MCF 10A (cell line): ENCODE results near the gene TRAPPC2L. TPM values are rescaled to one million over a fixed set of nuclear protein-coding genes. Genes with fewer than 3 reads are reported as not detected.

Experiments used
- BruUV-seq: library from RNA; stranded (reverse); fragments of 400-500 nt; replicated peaks from 2 replicates; lab custom pipeline; 2021; lab: Mats Ljungman, UMichigan
- CTCF ChIA-PET: fragments of 300-600 bp; sonication (Branson Sonifier 250); formaldehyde crosslinking; extraction: SDS; loops from one replicate; lab custom pipeline; 2021; ENCODE audit warnings: antibody characterized with exemption, inconsistent platforms; lab: Yijun Ruan, JAX
- POLR2A ChIA-PET: fragments of 300-600, 350-650 bp; sonication (Branson Sonifier 250); formaldehyde crosslinking; extraction: SDS; loops from one replicate; lab custom pipeline; 2020; ENCODE audit warnings: antibody characterized with exemption, inconsistent platforms; lab: Yijun Ruan, JAX
- DNase-seq: peaks from one replicate; pipeline ENCODE4 v3.0.0-alpha.2; 2018; ENCODE audit not compliant: unreplicated experiment
- H3K27ac Mint-ChIP-seq: one replicate; pipeline ENCODE4 v1.8.0; 2022; ENCODE audit warnings: mild to moderate bottlenecking, low read depth, mixed read lengths; ENCODE audit not compliant: unreplicated experiment
- H3K27me3 Mint-ChIP-seq: one replicate; pipeline ENCODE4 v1.8.0; 2022; ENCODE audit warnings: mixed read lengths; ENCODE audit not compliant: insufficient read depth, unreplicated experiment
- H3K36me3 Mint-ChIP-seq: one replicate; pipeline ENCODE4 v1.8.0; 2022; ENCODE audit warnings: mild to moderate bottlenecking, moderate library complexity, mixed read lengths; ENCODE audit not compliant: insufficient read depth, unreplicated experiment
- H3K4me1 Mint-ChIP-seq: one replicate; pipeline ENCODE4 v1.8.0; 2022; ENCODE audit warnings: mixed read lengths; ENCODE audit not compliant: insufficient read depth, unreplicated experiment
- H3K4me3 Mint-ChIP-seq: one replicate; pipeline ENCODE4 v1.8.0; 2022; ENCODE audit warnings: mild to moderate bottlenecking, moderate library complexity, mixed read lengths; ENCODE audit not compliant: unreplicated experiment
- H3K9me3 Mint-ChIP-seq: one replicate; pipeline ENCODE4 v1.8.0; 2022; ENCODE audit warnings: mixed read lengths; ENCODE audit not compliant: unreplicated experiment
- CTCF ChIP-seq: fragments of 200-600 bp; IDR thresholded peaks from one replicate; pipeline ENCODE4 v1.8.0; 2022; ENCODE audit warnings: antibody characterized with exemption, mild to moderate bottlenecking; ENCODE audit not compliant: unreplicated experiment
- intact Hi-C: fragments of 100-400 bp; cut with micrococcal nuclease; formaldehyde crosslinking; loops from 2 replicates; pipeline ENCODE4 v1.14.1; 2022
- total RNA-seq: library from RNA; stranded (reverse); gene quantifications from 2 replicates; pipeline ENCODE4 v1.2.3, GENCODE V29; 2022

TRAPPC2L gene
- total RNA-seq, 1 experiment from 2014 or later = 35.6 TPM

- no TSS peak for BruUV-seq
- intact Hi-C loops = no loop called here
- peak; percentile 37 for DNase-seq
- Mint-ChIP-seq H3K27ac (no peak overlapping the region), H3K4me3 (peak overlapping the region; percentile 50), H3K9me3 (no peaks in the 10 kb centered on the region), H3K4me1 (peaks cover 5% of the 10 kb centered on the region), H3K36me3 (peaks cover 53% of the 10 kb centered on the region), H3K27me3 (no peaks in the 10 kb centered on the region)
- ChIA-PET POLR2A (interaction anchor here (0.6 to 4.1 kb wide), 7 partner anchors 13 to 407 kb away, joined by 3 to 42 read pairs (median 7); partner anchors contain the start of genes GALNS, MVD, PIEZO1 and TRAPPC2L), CTCF (interaction anchor here (0.6 to 3.2 kb wide), 8 partner anchors 22 to 959 kb away, joined by 3 to 11 read pairs (median 4); partner anchors contain the start of gene TRAPPC2L)
- TF ChIP-seq CTCF = no peak
These were observed 47.8 kb upstream of the TRAPPC2L start for GRCh38 chr16:88809068-88809675.

GRCh38 chr16:88809676-88810165 is 47.2 kb upstream of the TRAPPC2L start:
- DNase-seq = no peak
- BruUV-seq = TSS peak; percentile 77
- Mint-ChIP-seq H3K4me3 (peak overlapping the region; percentile 76), H3K27ac (no peak overlapping the region), H3K4me1 (peaks cover 5% of the 10 kb centered on the region), H3K36me3 (peaks cover 48% of the 10 kb centered on the region), H3K9me3 (no peaks in the 10 kb centered on the region), H3K27me3 (no peaks in the 10 kb centered on the region)
- ChIA-PET CTCF (interaction anchor here (0.6 to 3.2 kb wide), 10 partner anchors 28 to 406 kb away, joined by 3 to 14 read pairs (median 4); partner anchors contain the start of genes GALNS and TRAPPC2L), POLR2A (interaction anchor here (1.1 to 4.1 kb wide), 10 partner anchors 14 to 408 kb away, joined by 3 to 42 read pairs (median 8); partner anchors contain the start of genes GALNS, PIEZO1, TRAPPC2L and ZC3H18)
- intact Hi-C loops = no loop called here
- no peak for TF ChIP-seq CTCF

GRCh38 chr16:88810166-88810911 is 46.6 kb upstream of the TRAPPC2L start:
- peaks cover 42% of the 10 kb centered on the region for H3K36me3 Mint-ChIP-seq
- peaks cover 5% of the 10 kb centered on the region for H3K4me1 Mint-ChIP-seq
- peak overlapping the region; percentile 76 for H3K4me3 Mint-ChIP-seq
- H3K27ac Mint-ChIP-seq = peak overlapping the region; percentile 77
- H3K27me3 Mint-ChIP-seq = no peaks in the 10 kb centered on the region
- ChIA-PET POLR2A (interaction anchor here (0.6 to 4.1 kb wide), 17 partner anchors 7 to 407 kb away, joined by 3 to 42 read pairs (median 7); partner anchors contain the start of genes CDT1, CTU2, GALNS and PIEZO1), CTCF (interaction anchor here (0.6 to 3.2 kb wide), 9 partner anchors 24 to 406 kb away, joined by 3 to 14 read pairs (median 4); partner anchors contain the start of genes GALNS and TRAPPC2L)
- no TSS peak for BruUV-seq
- no peaks in the 10 kb centered on the region for H3K9me3 Mint-ChIP-seq
- no peak for TF ChIP-seq CTCF
- no peak for DNase-seq
- intact Hi-C loops = no loop called here
